ENCODE measurements around the gene BIN1. TPM values are rescaled to one million over a fixed set of nuclear protein-coding genes. Genes with fewer than 3 reads are reported as not detected.
A peak's percentile ranks its signal among the peaks of the same experiment; 100 is the strongest.

Gene BIN1
- total and polyA plus RNA-seq, 2 donors (not counting 1 experiment from before 2014, with no cell fraction given) = 90.6 to 92.3 TPM

DNA sequence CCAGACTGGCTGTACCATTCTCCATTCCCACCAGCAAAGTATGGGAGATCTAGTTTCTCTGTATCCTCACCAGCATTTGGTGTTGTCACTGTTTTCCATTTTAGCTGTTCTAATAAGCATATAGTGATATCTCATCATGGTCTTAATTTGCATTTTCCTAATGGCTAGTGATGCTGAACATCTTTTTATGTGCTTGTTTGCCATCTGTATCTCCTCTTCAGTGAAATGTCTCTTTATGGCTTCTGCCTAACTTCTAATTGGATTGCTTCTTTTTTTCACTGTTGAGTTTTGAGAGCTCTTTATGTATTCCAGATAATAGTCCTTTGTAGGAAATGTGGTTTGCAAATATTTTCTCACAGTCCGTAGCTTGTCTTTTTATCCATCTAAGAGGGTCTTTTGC, 18.9 kb upstream of the BIN1 start:
- Histone ChIP-seq H2AFZ (ENCODE audit: insufficient read depth, low read depth, low read length, poor library complexity, severe bottlenecking) (no peak overlapping the region), H3K9ac (ENCODE audit: low read length) (no peak overlapping the region), H3K4me1 (ENCODE audit: control insufficient read depth in 2 of 2, insufficient read depth in 2 of 2, low read length in 2 of 2) (peaks cover 15 to 17% of the 10 kb centered on the region in 2 donors), H4K20me1 (ENCODE audit: control insufficient read depth, insufficient read depth, low read length, poor library complexity, severe bottlenecking) (no peaks in the 10 kb centered on the region), H3K4me3 (ENCODE audit: control extremely low read depth in 1 of 5, extremely low read depth in 1 of 5, insufficient read depth in 1 of 5, low read depth in 2 of 5, low read length in 4 of 5) (no peak overlapping the region), H3K9me3 (ENCODE audit: control extremely low read depth in 1 of 3, control insufficient read depth in 2 of 3, insufficient read depth in 1 of 3, low read length in 2 of 3) (no peaks in the 10 kb centered on the region), H3K79me2 (ENCODE audit: control insufficient read depth, insufficient read depth, low read length) (no peaks in the 10 kb centered on the region), H3K27ac (ENCODE audit: low read length in 2 of 2) (no peak overlapping the region), H3K27me3 (replicated peaks in 1 of 4; ENCODE audit: control extremely low read depth in 1 of 4, control insufficient read depth in 3 of 4, insufficient read depth in 4 of 4, low read length in 3 of 4) (no peaks in the 10 kb centered on the region), H3K4me2 (replicated peaks; ENCODE audit: low read depth, low read length, poor library complexity, severe bottlenecking) (peak overlapping the region; percentile 7), H3K36me3 (replicated peaks in 1 of 2; ENCODE audit: control extremely low read depth in 1 of 2, control insufficient read depth in 1 of 2, extremely low read depth in 1 of 2, insufficient read depth in 2 of 2, low read length in 1 of 2) (no peaks in the 10 kb centered on the region)
- Mint-ChIP-seq H3K27ac (no peak overlapping the region), H3K4me1 (peaks cover 18% of the 10 kb centered on the region), H3K27me3 (no peaks in the 10 kb centered on the region), H3K4me3 (peak overlapping the region; percentile 9), H3K9me3 (ENCODE audit: insufficient read depth) (no peaks in the 10 kb centered on the region)
- DNase-seq (no peak), ATAC-seq (ENCODE audit: low read depth) (no peak)
- no peak for TF ChIP-seq EZH2 (IDR thresholded peaks at IDR 0.05; ENCODE audit: borderline replicate concordance, insufficient read depth, low read depth, low read length, poor library complexity, severe bottlenecking)
- TF ChIP-seq, protein P1, sequence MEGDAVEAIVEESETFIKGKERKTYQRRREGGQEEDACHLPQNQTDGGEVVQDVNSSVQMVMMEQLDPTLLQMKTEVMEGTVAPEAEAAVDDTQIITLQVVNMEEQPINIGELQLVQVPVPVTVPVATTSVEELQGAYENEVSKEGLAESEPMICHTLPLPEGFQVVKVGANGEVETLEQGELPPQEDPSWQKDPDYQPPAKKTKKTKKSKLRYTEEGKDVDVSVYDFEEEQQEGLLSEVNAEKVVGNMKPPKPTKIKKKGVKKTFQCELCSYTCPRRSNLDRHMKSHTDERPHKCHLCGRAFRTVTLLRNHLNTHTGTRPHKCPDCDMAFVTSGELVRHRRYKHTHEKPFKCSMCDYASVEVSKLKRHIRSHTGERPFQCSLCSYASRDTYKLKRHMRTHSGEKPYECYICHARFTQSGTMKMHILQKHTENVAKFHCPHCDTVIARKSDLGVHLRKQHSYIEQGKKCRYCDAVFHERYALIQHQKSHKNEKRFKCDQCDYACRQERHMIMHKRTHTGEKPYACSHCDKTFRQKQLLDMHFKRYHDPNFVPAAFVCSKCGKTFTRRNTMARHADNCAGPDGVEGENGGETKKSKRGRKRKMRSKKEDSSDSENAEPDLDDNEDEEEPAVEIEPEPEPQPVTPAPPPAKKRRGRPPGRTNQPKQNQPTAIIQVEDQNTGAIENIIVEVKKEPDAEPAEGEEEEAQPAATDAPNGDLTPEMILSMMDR (IDR thresholded peaks at IDR 0.05) = no peak
- CTCF ChIA-PET = no interaction called here
- POLR2A ChIA-PET = no interaction called here
- no CpG with 5 or more reads among the region's 1 CpG for WGBS (ENCODE audit: insufficient coverage)
- intact Hi-C loops (cut with micrococcal nuclease) = no loop called here

- Histone ChIP-seq H4K20me1 (ENCODE audit: control insufficient read depth, insufficient read depth, low read length, poor library complexity, severe bottlenecking) (no peaks in the 10 kb centered on the region), H3K36me3 (replicated peaks in 1 of 2; ENCODE audit: control extremely low read depth in 1 of 2, control insufficient read depth in 1 of 2, extremely low read depth in 1 of 2, insufficient read depth in 2 of 2, low read length in 1 of 2) (no peaks in the 10 kb centered on the region), H3K27me3 (replicated peaks in 1 of 4; ENCODE audit: control extremely low read depth in 1 of 4, control insufficient read depth in 3 of 4, insufficient read depth in 4 of 4, low read length in 3 of 4) (no peaks in the 10 kb centered on the region), H3K9me3 (ENCODE audit: control extremely low read depth in 1 of 3, control insufficient read depth in 2 of 3, insufficient read depth in 1 of 3, low read length in 2 of 3) (no peaks in the 10 kb centered on the region), H3K9ac (ENCODE audit: low read length) (no peak overlapping the region), H2AFZ (ENCODE audit: insufficient read depth, low read depth, low read length, poor library complexity, severe bottlenecking) (no peak overlapping the region), H3K79me2 (ENCODE audit: control insufficient read depth, insufficient read depth, low read length) (no peaks in the 10 kb centered on the region), H3K4me1 (ENCODE audit: control insufficient read depth in 2 of 2, insufficient read depth in 2 of 2, low read length in 2 of 2) (peaks cover 15 to 17% of the 10 kb centered on the region in 2 donors), H3K4me2 (replicated peaks; ENCODE audit: low read depth, low read length, poor library complexity, severe bottlenecking) (no peak overlapping the region), H3K4me3 (ENCODE audit: control extremely low read depth in 1 of 5, extremely low read depth in 1 of 5, insufficient read depth in 1 of 5, low read depth in 2 of 5, low read length in 4 of 5) (no peak overlapping the region), H3K27ac (ENCODE audit: low read length in 2 of 2) (no peak overlapping the region)
- intact Hi-C loops (cut with micrococcal nuclease) = no loop called here
- Mint-ChIP-seq H3K4me1 (peaks cover 18% of the 10 kb centered on the region), H3K9me3 (ENCODE audit: insufficient read depth) (no peaks in the 10 kb centered on the region), H3K27me3 (no peaks in the 10 kb centered on the region), H3K4me3 (no peak overlapping the region), H3K27ac (no peak overlapping the region)
- CTCF ChIA-PET = no interaction called here
- TF ChIP-seq, protein P1 (IDR thresholded peaks at IDR 0.05) = no peak
- no peak for TF ChIP-seq EZH2 (IDR thresholded peaks at IDR 0.05; ENCODE audit: borderline replicate concordance, insufficient read depth, low read depth, low read length, poor library complexity, severe bottlenecking)
- POLR2A ChIA-PET = no interaction called here
- 95% methylated on average over 8 of the region's 8 CpGs for WGBS (ENCODE audit: insufficient coverage)
- DNase-seq (no peak), ATAC-seq (ENCODE audit: low read depth) (no peak)
Measured at GRCh38 chr2:127124426-127124825, 17.5 kb upstream of the BIN1 start.
